Activated CD8-positive, alpha-beta memory T cell treated with anti-CD3 and anti-CD28 coated beads for 4 hours (primary cell): Measurements from ENCODE around the gene CPT1A.

ENCODE experiments used
- DNase-seq, 2 donors: peaks; one replicate each; pipeline ENCODE4 v3.0.0-alpha.2; 2020; ENCODE audit warnings: low read depth in 2 of 2

Gene CPT1A

DNA sequence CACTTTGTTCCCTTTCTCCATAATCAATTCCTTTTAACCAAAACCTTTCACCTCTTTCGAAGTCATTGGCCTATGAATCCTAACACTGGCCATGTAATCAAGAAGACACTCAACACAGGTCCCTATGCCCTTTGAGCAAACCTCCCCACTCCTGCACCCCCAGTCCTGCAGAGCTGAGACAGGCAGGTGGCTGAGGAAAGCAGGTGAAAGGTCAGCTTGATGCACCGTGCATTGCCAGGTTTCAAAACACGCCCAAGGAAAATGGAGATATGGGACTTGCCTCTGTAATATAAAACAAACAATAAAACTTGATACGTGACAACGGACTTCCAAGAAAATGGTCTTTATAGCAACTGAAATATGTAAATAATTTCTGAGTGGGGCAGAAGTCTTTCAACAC is 10.6 kb downstream of the CPT1A start:
- no peak for DNase-seq

DNA sequence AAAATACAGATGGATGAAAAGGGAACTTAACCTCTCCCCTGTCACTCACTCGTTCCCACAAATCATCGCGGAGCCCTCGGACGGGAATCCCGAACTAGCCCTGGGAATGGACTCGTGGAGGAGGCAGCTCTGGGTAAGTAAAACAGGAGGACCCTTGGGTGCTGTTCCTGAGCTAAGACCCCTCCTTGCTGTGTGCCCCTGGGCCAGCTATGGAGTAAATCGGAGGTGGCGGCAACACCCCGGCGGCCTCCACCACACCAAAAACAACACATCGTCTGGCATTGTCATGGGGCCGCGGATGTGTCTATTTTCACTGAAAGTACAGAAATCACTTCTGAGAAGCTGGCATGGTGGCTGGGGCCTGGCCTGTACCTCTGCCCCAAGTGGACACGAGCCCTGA is 12.1 kb downstream of the CPT1A start:
- no peak for DNase-seq

DNA sequence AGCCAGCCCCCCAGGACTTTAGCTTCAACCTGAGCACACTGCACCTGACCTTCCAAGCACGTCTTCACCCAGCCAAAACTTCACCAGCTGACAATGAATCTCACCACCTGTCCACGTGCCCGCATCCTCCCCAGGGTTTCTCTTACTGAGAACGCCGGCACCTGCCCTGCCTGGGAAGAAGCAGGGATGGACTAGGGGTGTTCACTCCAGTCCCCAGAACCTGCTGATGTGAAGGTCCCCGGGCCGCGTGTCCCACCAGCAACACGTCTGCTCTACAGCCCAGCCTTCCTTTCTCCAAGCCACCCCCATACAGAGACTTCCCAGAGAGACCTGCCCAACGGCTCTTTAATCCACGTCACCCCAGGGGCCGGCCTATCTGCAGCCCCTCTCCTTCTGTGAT is 12.8 kb downstream of the CPT1A start:
- no peak for DNase-seq

DNA sequence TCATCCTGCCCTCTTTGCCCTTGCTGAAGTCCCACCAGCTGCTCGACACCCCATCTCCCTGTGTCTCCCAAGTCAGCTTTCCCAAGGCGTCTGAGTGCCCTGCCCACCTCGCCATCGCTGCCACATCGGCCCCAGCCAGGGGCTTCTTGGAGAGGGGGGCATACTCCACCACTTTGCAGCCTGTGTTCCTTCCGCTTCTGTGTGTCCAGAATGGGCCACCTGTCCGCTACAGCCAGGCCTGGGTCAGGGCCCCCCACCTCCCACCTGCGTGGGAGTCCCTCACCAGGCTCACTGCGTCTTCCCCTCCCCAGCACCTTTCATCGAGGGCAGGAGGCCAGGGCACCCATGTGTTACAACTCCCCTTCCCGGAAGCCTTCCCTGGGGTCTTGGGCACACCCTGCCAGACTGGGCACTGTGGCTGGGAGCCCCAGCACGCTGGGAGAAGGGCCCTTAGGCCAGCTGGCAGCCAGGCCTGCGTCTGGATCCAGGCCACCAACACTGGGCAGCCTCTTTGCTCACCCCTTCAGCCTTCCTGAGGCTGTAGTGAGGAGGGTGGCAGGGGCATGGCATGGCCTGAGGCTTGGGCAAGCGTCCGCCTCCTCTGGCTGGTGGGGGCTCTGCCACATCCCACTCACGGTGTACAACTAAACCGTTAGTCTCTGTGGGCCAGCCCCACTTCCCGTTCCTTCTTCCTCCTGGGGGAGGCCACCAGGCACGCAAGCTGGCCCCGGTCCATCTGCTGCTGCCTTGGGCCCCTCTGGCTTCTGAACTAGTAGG is 13.4 kb downstream of the CPT1A start:
- no peak for DNase-seq

DNA sequence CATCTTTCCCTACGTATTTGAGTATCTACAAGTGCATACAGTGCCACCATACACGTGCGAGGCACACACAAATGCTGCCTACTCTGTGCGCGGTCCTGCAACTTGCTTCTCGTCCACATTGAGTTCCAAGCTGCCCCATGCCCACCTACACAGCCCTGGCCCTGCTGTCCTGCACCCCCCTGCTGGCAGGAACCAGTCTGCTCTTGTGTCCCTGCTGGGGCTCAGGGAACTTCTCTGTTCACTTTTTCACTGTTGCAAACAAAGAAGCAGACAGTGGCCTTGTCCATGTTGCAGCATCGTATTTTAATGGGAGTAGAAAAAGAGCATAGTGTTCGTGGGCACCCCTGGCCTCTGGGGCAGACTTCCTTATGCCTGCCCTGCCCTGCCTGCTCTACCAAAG is 14.0 kb downstream of the CPT1A start:
- no peak for DNase-seq

DNA sequence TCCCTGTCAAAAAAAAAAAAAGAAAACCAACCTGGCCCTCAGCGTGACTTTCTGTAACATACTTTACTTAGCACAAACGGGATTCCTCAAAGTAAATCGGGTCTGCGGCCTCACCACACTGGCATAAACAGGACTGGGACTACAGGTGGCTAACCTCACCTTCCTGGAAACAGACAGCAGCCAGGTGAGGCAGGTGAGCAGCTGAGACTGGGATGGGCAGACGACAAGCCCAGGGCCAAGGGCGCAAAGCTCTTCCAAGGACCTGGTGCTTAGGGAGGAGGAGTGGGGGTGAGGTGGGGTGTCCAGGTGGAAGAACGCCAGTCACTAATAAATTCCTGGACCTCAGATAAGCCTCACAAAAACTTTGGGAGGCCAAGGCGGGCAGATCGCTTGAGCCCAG is 15.0 kb downstream of the CPT1A start:
- no peak for DNase-seq

DNA sequence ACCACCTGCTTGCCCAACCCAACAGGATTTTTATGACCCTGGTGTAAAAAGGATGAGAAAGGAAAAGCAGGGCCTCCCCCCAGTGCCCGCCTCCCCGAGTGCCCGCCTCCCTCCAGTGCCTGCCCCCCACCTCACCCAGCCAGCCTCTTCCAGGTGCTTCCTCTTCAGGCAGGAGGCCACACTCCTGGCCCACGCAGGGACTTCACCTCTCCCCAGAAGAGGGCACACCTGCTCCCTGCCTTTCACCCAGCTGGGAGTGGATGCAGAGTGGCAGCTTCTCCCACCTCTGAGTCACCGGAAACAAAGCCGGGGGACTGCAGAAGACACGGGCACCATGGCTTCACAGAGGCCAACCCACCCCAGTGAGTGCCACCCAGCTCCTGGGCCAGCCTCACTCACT is 16.1 kb downstream of the CPT1A start:
- DNase-seq = no peak

DNA sequence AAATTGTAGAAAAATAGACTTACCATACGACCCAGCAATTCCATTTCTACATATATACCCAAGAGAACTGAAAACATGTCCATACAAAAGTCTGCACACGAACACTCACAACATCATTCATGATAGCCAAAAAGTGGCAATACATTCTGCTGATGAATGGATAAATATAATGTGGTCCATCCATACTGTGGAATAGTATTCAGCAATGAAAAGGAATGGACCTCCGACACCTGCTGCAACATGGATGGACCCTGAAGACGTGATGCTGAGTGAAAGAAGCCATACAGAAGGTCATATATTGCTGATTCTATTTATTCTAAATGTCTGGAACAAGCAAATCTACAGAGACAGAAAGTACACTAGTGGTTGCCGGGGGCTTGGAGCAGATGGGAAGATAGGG is 19.2 kb downstream of the CPT1A start:
- no peak for DNase-seq

DNA sequence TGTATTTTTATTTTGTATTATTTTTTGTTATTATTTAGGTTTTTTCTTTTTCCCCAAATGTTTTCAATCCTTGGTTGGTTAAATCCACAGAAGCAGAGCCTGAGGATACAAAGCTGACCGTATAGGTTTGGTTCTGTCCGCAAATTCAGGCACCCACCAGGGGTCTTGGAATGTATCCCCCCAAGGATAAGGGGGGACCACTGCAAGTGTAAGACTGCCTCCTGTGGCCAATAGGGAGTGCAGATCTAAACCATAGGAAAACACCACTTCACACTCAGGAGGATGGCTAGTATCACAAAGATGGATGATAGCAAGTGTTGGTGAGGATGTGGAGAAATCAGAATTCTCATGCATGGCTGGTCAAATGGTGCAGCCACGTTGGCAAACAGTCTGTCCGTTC is 20.0 kb downstream of the CPT1A start:
- no peak for DNase-seq

DNA sequence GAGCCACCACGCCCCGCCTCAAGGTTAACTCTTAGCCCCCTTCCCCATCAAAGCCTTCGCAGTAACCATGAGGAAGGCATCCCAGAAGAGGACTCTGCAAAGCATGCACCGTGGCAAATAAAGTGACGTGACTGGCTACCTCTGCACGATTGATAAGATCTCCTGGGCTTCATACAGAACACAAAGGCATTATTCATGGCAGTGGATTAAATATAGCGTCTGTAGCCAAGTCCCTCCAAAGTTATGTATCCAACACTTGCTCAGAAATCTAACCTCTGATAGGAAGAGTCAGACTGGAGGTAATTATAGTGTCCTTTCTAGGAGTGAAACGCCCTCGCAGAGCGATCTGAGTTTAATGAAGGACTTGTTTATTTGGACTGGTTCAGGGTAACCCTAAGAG is 22.4 kb downstream of the CPT1A start:
- no peak for DNase-seq

DNA sequence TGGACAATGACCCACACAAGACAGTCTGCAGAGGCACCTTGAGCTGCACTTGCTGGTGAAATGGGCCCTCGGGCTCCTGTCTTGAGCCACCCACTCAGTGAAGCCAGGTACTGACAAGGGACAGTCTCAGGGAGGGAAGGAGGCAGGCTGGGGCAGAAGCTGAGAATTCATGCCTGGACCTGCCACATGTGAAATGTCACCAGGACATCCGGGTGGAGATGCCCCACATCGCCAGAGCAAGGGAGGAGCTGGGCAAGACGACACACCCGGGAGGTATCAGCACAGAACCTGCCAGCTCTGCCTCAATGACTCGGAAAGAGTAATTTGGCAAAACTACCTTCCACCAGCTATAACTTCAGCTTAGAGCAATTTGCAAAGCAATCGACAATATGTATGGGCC is 23.5 kb downstream of the CPT1A start:
- DNase-seq = no peak

DNA sequence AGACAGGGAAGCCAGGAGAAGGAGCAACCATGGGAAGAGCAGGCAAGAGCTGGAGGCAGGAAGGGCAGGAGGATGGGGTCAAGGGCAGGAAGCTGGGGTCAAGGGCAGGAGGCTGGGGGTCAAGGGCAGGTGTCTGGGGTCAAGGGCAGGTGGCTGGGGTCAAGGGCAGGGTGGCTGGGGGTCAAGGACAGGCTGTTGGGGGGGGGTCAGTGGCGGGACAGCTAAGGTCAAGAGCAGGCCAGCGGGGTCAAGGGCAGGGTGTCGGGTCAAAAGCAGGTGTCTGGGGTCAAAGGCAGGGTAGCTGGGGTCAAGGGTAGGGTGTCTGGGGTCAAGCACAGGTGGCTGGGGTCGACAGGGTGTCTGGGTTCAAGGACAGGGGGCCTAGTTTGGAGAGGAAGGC is 24.2 kb downstream of the CPT1A start:
- no peak for DNase-seq

DNA sequence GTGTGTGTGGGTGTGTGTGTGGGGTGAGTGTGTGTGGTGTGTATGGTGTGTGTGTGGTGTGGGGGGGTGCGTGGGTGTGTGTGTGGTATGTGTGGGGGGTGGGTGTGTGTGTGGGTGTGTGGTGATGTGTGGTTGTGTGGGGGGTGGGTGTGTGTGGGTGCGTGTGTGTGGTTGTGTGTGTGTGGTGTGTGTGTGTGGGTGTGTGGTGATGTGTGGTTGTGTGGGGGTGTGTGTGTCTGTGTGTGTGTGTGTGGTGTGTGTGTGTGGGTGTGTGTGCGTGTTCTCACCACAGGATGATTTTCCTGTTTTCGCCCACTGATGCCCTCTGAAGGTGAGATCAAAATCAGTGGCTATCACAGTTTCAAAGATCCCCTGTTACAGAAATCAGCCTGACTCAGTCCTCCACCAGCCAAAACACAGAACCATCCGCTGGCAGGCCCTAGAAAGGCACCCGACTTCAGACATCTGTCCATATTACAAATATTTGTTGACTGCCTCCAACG is 24.7 kb downstream of the CPT1A start:
- DNase-seq = no peak

DNA sequence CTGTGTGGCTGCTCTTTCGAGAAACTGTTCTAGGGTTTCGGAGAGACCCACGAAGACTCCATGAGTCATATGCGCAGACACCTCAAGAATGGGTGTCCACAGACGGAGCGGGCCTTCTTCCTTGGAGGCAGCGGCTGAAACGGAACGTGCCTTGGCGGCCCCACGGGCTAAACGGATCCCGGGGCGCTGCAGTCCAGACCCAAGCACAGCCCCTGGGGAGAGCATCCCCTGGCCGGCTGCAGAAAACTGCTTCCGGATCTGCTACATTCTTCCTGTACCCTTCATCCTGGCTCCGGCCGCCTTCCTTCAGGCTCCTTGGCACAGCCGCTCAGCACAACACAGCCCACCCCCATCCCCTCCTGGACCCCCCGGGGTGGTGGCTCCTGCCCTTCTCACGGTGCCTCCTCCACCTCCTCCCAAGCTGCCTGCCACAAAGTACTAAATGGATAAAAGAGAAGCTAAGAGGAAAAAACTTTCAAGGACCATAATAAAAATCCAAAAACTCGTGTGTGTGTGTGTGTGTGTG is 25.4 kb downstream of the CPT1A start:
- DNase-seq = no peak

DNA sequence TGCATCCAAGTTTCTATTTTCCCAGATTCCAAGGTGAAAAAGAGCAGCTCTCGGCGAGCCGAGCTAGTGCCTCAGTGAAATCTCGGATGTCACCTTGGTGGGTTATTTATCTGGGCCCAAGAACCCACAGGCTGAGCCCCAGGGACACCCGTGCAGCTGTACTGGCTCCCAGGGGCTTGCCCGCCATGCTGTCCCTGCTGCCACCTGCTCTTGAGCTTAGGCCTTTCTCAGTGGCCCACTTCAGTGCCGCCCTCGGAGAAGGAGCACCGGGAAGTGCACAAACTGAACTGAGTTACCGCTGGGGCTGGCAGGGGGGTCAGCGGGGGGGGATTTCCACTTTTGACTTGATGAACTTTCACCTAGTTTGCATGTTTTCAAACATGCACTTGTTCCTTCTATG is 27.9 kb downstream of the CPT1A start:
- DNase-seq = no peak

DNA sequence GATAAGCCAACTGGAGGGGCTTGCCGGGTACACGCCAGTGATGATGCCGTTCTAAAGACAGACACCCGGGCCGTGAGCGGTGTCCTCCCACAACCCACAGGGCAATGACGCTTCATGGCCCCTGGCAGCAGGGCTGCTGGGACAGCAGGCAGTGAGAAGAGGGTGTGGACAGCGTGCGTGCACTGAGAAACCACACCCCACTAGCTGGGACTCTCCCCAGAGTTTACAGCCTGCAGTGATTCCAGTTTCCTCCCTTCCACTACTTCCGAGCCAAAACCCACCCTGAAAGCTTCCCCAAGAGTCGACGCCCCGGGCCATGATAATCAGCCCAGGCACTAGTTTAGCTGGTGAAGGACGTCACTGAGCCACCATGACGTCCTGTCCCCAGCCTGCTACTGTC is 29.2 kb downstream of the CPT1A start:
- DNase-seq = no peak

DNA sequence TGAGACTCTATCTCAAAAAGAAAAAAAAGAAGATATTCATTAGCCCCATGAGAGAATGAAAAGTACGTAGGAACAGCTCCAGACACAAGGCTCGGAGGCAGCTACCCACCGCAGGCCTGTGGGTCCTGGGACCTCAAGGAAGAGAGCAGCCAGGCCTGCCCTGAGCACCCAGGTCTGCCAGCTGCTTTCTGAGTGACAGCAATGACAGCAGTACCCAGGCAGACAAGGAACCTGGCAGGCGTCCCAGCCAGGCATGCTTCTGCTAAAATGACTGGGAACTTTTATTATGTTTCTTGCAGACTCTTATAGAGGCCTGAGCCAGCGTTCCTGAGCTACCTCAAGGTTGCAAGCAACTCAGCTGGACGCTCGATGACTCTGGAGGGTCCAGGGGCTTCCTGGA is 31.6 kb downstream of the CPT1A start:
- no peak for DNase-seq

DNA sequence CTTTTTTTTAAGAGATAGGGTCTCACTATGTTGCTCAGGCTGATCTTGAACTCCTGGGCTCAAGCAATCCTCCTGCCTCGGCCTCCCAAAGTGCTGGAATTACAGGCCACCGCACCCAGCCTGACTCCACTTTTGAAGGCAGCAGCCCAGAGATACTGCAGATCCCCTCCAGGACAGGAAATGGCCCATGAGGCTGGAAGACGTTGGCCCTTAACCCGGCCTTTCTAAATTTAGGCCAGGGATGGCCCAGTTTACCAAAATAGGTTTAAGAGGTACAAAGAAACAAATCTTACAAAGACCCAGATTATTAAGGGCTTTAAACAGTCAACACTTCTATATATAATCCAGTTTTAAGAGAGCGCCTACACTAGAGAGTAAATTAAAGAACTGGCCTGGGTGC is 32.2 kb downstream of the CPT1A start:
- DNase-seq = no peak

DNA sequence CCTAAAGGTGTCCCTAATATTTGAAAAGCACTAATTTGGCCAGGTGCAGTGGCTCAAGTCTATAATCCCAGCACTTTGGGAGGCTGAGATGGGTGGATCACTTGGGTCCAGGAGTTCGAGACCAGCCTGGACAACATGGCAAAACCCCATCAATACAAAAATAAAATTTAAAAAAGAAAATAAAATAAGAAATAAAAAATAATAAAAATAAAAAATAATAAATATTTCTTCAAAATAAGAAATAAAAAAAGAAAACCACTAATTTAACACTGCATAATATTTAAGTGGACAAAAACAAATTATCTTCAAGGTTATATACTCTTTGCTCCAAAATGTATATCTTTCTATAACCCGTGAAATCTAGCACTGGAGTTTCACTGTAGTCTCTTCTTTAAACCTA is 32.9 kb downstream of the CPT1A start:
- DNase-seq = no peak

DNA sequence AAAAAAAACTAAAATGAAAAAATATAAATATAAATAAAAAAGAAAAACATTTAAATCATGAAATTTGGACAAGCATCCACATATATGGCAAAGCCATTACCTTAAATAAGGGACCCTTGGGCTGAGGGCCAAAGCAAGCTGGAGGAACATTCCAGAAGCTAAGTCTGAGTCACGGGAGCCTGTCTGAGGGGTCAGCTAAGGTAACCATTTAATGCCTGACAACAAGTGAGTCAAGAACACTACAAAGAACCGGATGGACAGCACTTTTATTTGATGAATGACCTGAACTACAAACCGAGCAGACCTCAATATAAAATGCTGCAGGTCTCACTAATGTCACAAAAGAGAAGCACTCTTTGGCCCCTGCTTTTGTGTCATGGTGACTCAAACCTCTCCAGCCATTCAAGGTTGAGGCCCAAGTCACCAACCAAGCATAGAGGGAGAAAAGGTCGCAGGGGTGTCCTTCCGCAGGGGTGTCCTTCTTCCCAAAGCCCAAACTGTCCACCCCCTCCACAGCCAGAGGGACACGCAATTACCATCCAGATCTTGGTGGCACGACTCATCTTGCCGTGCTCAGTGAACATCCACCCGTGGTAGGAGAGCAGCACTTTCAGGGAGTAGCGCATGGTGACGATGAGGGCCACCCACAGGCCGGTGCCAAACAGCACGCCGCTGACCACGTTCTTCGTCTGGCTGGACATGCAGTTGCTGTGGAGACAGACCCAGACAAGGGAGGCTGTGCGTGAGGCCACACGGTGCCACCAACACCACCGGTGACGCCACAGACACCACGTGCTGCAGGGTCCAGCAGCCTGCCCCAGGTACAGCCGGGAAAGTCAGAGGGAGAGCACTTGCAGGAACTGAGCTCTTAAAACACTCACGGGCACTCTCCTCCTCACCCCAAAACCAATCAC is 34.5 kb downstream of the CPT1A start:
- no peak for DNase-seq

DNA sequence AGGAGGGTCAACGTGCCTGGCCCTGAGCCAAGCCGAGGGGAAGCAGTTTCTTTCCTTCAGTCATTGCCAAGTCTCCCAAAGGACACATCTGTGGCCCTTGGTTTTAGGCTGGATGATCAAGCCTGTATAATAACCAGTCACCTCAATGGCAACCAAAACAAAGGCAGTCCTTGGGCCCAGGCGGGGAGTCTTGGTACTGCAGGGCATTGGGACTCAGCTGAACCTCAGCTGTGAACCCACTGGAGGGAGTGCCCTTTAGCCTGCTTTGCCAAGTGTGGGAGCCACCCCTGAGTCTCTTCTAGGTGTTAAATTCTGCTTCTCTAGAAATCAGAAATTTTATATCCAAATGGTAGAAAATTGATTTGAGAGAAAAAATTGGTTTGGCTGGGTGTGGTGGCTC is 36.9 kb downstream of the CPT1A start:
- DNase-seq = no peak

DNA sequence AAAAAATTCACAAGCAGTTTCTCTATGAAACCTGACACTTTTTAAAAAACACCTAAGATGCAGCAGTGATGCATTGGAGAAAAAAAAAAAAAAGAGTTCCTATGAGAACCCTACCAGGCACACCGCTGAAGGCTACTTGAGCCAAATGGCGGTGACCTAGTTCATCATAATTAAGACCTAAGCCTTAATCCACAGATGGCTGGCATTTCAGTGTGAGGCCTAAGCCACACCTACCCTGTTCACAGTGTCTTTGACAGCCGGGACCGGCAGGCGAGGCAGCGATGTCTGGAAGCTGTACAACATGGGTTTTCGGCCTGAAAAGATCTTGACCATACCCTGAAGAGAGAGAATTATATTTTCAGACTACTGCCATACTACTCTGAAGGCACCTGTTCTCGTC is 38.0 kb downstream of the CPT1A start:
- DNase-seq = no peak
